GM21737 (cell line): ENCODE results near the gene ACSL4.
"Not testable (repeated sequence)": the region's sequence is repeated elsewhere in the genome, so short reads cannot be mapped to it uniquely, and the experiment has no call there.

Source experiments
- ATAC-seq: cut with Tn5 transposase; IDR thresholded peaks from one replicate; pipeline ENCODE4 v1.9.1; 2021; ENCODE audit warnings: mild to moderate bottlenecking, moderate library complexity; ENCODE audit not compliant: unreplicated experiment

Gene ACSL4

DNA sequence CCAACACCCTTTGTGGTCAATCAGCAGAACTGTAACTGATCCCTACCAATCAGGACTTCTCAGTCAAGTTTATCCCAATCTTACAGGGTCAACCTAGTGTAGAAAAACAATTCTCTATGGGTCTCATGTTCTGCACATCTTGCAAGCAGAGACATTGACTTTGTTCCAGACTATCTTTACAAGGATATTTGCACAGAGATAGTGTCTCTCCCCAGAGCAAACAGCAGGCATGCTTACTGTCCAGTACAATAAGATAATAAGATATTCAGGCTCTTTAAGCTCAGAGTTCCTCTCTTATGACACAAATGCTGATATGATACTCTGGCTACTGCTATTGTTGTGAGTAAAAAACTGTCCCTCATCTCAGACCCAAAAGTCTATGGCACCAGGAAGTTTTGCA lies 53.2 kb downstream of the ACSL4 start:
- no peak for ATAC-seq

DNA sequence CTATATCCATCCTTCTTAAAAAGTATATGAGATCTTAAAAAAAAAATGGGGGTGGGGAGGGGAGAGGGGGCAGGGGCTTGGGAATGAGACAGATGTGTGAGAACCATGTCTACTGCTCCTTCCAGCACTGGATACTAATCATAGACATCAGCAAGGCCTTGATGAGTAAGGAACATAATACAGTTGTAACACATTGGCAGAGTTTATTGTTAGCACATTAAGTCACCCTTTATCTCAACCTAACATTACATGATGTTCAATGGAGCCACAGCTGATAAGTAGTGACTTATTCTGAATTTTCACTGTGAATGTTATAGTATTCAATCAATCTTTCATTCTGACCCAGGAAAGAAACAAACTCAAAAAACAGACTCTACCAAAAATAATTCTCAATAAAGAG lies 60.8 kb downstream of the ACSL4 start:
- no peak for ATAC-seq

DNA sequence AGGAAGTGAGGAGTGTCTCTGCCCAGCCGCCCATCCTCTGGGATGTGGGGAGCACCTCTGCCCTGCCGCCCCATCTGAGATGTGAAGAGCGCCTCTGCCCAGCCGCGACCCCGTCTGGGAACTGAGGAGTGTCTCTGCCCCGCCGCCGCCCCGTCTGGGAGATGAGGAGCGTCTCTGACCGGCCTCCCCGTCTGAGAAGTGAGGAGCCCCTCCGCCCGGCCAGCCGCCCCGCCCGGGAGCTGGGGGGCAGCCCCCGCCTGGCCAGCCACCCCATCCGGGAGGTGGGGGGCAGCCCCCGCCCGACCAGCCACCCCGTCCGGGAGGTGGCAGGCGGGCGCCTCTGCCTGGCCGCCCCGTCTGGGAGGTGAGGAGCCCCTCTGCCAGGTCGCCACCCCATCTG lies 61.9 kb downstream of the ACSL4 start:
- not testable (repeated sequence) for ATAC-seq

DNA sequence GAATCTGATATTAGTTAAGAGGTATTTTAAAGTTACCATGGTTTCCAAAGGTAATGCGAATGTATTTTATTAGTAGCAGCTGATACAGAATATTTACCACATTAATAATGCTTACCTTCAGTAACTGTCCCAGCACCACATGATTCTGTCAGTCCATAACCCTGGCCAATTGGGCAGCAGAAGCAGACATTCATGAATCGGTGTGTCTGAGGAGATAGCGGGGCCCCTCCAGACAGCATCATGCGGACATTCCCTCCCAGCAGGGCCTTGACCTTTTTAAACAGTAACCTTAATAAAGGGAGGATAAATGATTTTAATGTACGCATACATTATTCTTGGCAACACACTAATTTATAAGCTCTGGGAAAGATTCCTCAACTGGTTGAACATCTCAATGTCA lies 65.1 kb downstream of the ACSL4 start:
- ATAC-seq, result no peak

- no peak for ATAC-seq
Observed at GRCh38 chrX:109660435-109661143, 72.5 kb downstream of the ACSL4 start.

DNA sequence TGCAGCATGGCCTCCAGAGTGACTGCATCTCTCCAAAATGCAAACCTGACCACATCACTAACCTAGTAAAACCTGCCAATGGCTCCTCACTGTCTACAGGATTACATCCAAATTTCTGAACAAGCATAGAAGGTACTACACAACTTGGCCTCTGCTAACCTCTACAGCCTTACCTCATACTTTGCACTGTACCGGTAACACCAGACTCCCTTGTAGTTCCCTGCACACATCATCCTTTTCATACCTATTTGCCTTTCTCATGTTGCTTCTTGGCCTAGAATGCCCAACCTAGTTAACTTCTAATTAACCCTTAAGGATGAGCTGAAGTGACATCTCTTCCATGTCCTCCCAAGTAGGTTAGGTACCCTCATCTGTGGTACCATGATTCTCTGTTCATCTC lies 74.7 kb downstream of the ACSL4 start:
- ATAC-seq, result no peak

GRCh38 chrX:109657364-109657763 lies 75.7 kb downstream of the ACSL4 start:
- ATAC-seq, result not testable (repeated sequence)

DNA sequence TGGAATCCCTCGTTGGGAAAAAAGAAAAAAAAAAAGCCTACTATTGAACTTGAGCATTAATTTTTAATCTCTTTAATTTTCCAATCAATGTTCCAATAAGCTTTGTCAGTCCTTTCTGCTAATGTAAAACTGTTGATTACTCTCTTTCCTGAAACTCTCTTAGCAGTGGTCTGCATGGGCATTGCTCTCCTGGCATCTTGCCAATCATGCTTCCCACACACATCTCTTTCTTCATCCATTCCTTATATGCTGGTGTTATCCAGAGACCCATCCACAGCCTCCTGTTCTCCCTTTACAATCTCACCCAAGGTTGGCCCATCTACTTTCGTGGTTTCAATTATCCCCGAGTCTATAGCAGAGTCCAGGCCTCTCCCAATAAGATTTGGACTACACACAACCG lies 76.3 kb downstream of the ACSL4 start:
- ATAC-seq, result no peak

DNA sequence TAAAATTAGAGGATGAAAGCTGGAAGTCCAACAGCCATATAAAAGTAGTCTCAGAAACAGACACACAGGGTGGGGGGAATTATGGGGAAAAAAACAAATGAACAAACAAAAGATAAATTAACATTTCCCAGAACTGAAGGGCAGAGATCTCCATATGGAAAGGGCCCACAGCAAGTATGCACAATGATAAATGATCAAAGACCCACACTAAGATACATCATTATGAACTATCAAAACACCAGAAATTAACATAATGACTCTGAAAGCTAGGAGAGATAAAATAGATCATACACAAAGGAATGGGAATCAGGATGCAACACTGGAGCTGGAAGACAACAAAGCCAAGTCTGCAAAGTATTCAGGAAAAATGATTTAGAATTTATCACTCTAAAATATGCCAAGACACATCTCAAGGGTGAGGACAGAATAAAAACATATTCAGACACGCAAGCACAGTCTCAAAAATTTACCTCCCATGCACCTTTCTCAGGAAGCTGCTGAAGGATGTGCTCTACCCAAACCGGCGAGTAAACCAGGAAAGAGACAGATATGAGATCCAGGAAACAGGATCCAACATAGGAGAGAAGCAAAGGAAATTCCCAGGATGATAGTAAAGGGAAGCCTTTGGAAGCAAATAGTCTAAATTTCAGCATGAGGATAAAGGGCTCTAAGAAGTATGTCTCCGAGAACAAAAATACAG lies 77.4 kb downstream of the ACSL4 start:
- ATAC-seq, result no peak

- no peak for ATAC-seq
Observed at GRCh38 chrX:109654516-109655109, 78.4 kb downstream of the ACSL4 start.

DNA sequence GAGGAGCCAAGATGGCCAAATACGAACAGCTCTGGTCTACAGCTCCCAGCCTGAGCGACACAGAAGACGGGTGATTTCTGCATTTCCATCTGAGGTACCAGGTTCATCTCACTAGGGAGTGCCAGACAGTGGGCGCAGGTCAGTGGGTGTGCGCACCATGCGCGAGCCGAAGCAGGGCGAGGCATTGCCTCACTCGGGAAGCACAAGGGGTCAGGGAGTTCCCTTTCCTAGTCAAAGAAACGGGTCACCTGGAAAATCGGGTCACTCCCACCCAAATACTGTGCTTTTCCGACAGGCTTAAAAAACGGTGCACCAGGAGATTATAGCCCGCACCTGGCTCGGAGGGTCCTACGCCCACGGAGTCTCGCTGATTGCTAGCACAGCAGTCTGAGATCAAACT lies 88.4 kb downstream of the ACSL4 start:
- ATAC-seq, result not testable (repeated sequence)

- no peak for ATAC-seq
Observed at GRCh38 chrX:109643687-109644086, 89.4 kb downstream of the ACSL4 start.

DNA sequence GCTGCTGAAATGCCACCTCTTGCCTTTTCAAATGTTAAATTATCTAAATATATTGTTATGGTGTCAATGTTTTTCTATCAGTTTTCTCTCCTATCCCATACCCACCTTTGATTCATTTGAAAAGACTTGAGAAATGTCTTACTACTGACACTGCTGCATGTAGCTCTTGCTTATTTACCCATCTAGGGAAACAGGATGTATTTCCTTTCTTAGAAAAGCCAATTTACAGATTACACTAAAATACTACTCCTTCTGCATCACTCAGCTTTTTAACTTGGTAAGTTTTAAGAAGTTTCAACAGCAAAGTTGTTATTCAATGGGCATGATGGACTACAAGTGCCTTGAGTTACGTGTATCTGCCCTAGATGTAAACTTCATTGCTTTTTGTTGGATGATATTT lies 94.9 kb downstream of the ACSL4 start:
- no peak for ATAC-seq

GRCh38 chrX:109637477-109637876 lies 95.6 kb downstream of the ACSL4 start:
- not testable (repeated sequence) for ATAC-seq

GRCh38 chrX:109635146-109635545 lies 97.9 kb downstream of the ACSL4 start:
- ATAC-seq, result no peak

DNA sequence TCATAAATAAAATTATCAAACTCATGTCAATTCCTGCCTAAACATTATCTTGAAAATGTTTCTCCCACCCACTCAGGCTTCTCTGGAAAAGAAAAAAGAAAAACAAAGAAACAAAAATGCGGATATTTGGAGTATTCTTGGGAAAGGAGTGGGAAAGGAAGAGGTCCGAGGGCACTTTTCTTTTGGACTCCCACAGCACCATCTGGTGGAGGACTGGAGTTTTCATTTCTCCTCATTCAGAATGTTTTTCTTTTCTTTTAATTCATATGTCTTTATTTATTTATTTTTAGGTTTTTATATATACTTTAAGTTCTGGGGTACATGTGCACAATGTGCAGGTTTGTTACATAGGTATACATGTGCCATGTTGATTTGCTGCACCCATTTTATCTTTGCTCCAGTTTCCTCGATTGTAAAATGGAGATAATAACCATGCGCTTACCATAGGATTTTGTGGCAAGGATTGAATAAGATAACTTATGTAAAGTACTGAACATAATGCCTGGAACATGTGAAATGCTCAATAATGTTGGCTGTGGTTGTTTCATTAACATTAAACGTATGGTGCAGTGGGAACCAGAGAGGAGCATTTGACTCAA lies 100.1 kb downstream of the ACSL4 start:
- ATAC-seq, result no peak

- no peak for ATAC-seq
Observed at GRCh38 chrX:109629310-109629709, 103.7 kb downstream of the ACSL4 start.

- ATAC-seq, result no peak
Observed at GRCh38 chrX:109626637-109627036, 106.4 kb downstream of the ACSL4 start.

- no peak for ATAC-seq
Observed at GRCh38 chrX:109624641-109625616, 108.1 kb downstream of the ACSL4 start, which contains the start of gene KCNE5. TSS of gene KCNE5 (minus strand) at chrX:109625172. CDS start at chrX:109625020, 152 bp downstream.

DNA sequence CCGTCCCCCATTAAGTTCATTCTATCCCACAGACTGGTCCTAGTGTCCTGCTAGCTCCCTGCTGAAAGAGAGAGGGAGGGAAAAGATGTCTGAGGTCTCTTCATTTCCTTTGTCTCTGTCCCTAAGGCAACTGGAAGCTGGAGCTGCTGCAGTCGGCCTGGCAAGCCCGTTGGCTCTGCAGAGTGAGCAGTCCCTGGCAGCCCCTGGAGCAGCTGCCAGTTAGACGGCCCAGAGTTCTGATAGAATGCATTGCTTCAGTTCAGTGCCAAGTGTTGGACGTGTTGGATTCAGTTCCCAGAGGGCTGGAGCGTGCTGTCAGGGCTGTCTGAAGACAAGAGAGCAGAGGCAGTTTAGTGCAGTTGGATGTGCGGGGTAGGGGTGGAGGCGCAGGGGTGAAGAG lies 109.1 kb downstream of the ACSL4 start:
- no peak for ATAC-seq

DNA sequence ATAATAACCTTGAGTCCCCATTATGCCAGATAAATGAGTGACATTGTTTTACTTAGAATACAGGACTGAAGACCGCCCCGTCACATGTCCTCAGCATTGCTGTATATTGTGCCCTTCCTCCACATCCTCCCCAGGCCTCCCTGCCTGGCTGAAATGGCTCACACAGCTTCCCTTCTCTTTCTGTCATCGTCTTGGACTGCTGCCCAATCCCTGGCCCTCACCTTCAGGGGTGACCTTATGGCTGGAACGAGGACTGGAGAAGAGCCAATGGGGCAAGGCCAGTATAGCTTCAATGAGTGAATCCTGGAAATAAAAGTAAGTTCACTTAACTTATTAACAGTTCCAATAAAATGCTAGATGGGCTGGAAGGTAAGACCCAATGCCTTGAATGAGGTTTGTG lies 110.8 kb downstream of the ACSL4 start:
- ATAC-seq, result no peak
